HL-60 (cell line): ENCODE measurements around the gene CDK15.

Source experiments
- DNase-seq, 2 experiments: peaks; one replicate each; pipeline ENCODE4 v3.0.0-alpha.2; 2010 to 2020; ENCODE audit warnings: low read depth in 1 of 2, low spot score in 1 of 2
- H3K27ac ChIP-seq: fragments of 250-450 bp; sonication (Bioruptor Pico); replicated peaks from 2 replicates; pipeline ENCODE4 v1.5.1; 2020; ENCODE audit warnings: mild to moderate bottlenecking, moderate library complexity
- H3K27me3 ChIP-seq: fragments of 250-450 bp; sonication (Bioruptor Pico); 2 replicates; pipeline ENCODE4 v1.5.1; 2021; ENCODE audit warnings: mild to moderate bottlenecking, moderate library complexity; ENCODE audit not compliant: insufficient read depth, poor library complexity, severe bottlenecking
- H3K4me3 ChIP-seq: replicated peaks from 2 replicates; pipeline ENCODE4 v1.5.1; 2011; ENCODE audit warnings: mild to moderate bottlenecking, control low read depth, low read length; ENCODE audit not compliant: insufficient read depth
- GABPA ChIP-seq: IDR thresholded peaks from 2 replicates; pipeline ENCODE4 v1.6.1; 2012; ENCODE audit warnings: low read depth
- POLR2AphosphoS5 ChIP-seq: IDR thresholded peaks from 2 replicates; pipeline ENCODE4 v1.6.1; 2012; ENCODE audit warnings: low read depth
- REST ChIP-seq: IDR thresholded peaks from 2 replicates; pipeline ENCODE4 v1.6.1; 2012; ENCODE audit warnings: low read depth; ENCODE audit not compliant: insufficient replicate concordance
- SPI1 ChIP-seq: IDR thresholded peaks from 2 replicates; pipeline ENCODE4 v1.6.1; 2012; ENCODE audit warnings: low read depth, mild to moderate bottlenecking, borderline replicate concordance
- TF ChIP-seq, protein P1 (sequence below): IDR thresholded peaks from one replicate; pipeline ENCODE4 v1.5.1; 2011; ENCODE audit warnings: low read length, control low read depth, inconsistent platforms; ENCODE audit not compliant: insufficient read depth

CDK15 gene

DNA sequence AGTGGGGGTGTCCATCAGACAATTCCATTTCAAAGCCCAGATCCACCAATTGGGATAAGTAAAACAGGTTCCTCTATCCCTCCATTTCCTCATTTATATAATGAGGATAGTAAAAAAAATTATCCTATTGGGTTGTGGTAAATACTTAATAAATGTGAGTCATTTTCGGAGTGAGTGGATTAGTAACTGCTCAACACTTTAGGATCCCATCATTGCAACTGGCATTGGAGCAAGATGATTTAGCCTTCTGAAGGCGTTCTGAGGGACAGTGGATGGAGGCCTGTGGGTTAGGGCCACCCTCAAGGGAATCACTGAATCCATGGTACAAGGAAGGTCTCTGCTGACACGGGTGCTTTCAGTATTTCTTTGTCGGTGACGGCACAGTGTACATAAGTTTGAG, 118.7 kb downstream of the CDK15 start:
- TF ChIP-seq GABPA (no peak), POLR2AphosphoS5 (no peak), SPI1 (no peak), REST (no peak)
- TF ChIP-seq, protein P1, sequence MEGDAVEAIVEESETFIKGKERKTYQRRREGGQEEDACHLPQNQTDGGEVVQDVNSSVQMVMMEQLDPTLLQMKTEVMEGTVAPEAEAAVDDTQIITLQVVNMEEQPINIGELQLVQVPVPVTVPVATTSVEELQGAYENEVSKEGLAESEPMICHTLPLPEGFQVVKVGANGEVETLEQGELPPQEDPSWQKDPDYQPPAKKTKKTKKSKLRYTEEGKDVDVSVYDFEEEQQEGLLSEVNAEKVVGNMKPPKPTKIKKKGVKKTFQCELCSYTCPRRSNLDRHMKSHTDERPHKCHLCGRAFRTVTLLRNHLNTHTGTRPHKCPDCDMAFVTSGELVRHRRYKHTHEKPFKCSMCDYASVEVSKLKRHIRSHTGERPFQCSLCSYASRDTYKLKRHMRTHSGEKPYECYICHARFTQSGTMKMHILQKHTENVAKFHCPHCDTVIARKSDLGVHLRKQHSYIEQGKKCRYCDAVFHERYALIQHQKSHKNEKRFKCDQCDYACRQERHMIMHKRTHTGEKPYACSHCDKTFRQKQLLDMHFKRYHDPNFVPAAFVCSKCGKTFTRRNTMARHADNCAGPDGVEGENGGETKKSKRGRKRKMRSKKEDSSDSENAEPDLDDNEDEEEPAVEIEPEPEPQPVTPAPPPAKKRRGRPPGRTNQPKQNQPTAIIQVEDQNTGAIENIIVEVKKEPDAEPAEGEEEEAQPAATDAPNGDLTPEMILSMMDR: no peak
- no peak for DNase-seq
- no peaks in the 10 kb centered on the region for H3K27me3 ChIP-seq
- no peak overlapping the region for H3K4me3 ChIP-seq
- H3K27ac ChIP-seq: no peak overlapping the region

- Histone ChIP-seq H3K4me3 (no peak overlapping the region), H3K27ac (no peak overlapping the region), H3K27me3 (no peaks in the 10 kb centered on the region)
- TF ChIP-seq, protein P1: no peak
- TF ChIP-seq GABPA (no peak), POLR2AphosphoS5 (no peak), SPI1 (no peak), REST (no peak)
- no peak for DNase-seq
These were observed 119.7 kb downstream of the CDK15 start for GRCh38 chr2:201926067-201926466.

DNA sequence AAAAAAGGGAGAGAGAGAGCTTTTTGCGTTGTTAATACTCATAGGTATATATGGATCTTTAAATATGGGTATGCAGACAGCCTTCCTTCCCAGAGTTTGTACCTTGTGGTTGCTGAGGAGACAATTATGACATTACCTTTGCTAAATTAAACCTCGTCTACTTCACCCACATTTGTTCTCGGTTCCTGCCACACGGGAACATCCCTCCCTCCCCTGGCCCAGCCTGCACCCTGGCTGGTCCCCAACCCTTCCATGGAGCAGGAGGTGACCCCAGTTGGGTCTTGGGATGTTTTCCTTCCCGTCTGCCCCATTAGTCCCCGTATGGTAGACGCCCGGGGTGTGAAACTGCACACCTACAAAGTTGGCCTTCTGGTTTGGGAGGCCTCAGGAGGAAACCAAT, 122.0 kb downstream of the CDK15 start:
- no peaks in the 10 kb centered on the region for H3K27me3 ChIP-seq
- H3K27ac ChIP-seq: no peak overlapping the region
- H3K4me3 ChIP-seq: no peak overlapping the region
- TF ChIP-seq REST: no peak
- no peak for TF ChIP-seq POLR2AphosphoS5
- no peak for TF ChIP-seq SPI1
- TF ChIP-seq GABPA: no peak
- TF ChIP-seq, protein P1: no peak
- DNase-seq: no peak
